ENCODE data around the gene TBC1D30.
"Not testable (repeated sequence)": the region's sequence is repeated elsewhere in the genome, so short reads cannot be mapped to it uniquely, and the experiment has no call there.

Gene TBC1D30

DNA sequence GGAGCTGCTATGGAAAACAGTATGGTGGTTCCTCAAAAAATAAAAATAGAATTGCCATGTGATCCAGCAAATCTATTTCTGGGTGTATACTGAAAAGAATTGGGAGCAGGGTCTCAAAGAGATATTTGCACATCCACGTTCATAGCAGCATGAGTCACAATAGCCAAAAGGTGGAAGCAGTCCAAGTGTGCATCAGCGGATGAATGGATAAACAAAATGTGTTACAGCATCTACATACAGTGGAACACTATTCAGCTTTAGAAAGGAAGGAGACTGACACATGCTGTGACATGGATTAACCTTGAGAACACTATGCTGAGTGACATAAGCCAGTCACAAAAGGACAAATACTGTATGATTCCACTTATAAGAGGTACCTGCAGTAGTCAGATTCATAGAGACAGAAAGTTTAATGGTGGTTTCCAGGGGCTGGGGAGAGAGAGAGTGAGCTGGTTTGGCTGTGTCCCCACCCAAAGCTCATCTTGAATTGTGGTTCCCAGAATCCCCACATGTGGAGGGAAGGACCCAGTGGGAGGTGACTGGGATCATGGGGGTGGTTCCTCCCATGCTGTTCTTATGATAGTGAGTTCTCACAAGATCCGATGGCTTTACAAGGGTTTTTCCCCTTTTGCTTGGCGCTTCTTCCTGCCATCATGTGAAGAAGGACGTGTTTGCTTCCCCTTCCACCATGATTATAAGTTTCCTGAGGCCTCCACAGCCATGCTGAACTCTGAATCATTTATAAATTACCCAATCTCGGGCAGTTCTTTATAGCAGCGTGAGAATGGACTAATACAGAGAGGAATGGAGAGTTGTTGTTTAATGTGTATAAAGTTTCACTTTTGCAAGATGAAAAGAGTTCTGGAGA is 17.6 kb upstream of the TBC1D30 start:
- no peak for DNase-seq (ENCODE audit: low spot score)

DNA sequence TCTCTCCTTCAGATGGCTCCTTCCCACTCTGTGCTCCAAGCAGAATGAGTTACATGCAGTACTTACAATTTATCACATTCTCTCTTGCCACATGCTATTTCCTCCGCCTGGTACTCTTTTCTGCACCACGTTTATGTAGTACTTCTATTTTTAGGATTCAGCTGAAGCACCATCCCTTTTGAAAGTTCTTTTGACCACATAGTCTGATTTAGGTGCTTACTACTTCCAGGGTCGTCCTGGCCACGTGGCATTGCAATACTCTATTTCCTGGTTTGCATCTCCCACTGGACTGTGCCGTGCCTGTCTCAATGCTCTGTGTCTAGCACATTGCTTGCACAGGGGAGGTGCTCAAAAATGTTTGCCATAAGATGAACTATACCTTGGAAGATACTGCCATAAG is 16.3 kb upstream of the TBC1D30 start:
- DNase-seq (ENCODE audit: low spot score) = no peak

DNA sequence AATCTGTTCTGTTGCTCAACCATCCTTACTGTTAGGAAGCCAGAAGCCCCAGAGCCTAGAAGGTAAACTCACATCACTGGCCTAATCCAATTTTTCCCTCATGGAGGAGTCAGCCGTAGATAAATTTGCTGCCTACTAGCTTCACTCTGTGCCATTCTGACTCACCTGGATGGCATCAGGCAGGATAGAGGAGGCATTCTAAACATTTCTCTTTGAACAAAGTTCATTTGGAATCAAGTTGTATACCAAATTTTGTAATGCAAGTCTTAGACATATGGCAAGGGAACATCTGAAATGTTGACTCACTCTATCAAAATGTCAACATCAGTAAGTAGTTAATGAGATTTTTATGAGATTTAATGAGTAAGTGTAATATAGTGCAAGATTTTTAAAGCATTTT is 13.6 kb upstream of the TBC1D30 start:
- no peak for DNase-seq (ENCODE audit: low spot score)

DNA sequence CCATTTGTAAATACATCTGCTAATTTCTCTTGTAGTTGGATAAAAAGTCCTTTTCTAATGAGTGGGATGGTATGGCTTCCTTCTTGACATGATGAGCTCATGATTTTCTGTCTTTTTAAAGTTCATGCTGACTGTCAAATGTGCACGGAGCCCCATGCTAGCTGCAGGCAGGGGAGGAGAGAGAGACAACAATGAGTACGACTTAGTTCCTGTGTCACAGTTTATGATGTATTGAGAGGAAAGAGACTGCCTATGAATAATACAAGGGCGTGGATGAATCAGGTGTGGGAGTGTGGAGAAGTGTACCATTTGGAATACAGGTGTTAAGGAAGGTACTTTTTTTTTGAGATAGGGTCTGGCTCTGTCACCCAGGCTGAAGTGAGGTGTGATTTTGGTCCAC is 10.7 kb upstream of the TBC1D30 start:
- no peak for DNase-seq (ENCODE audit: low spot score)

DNA sequence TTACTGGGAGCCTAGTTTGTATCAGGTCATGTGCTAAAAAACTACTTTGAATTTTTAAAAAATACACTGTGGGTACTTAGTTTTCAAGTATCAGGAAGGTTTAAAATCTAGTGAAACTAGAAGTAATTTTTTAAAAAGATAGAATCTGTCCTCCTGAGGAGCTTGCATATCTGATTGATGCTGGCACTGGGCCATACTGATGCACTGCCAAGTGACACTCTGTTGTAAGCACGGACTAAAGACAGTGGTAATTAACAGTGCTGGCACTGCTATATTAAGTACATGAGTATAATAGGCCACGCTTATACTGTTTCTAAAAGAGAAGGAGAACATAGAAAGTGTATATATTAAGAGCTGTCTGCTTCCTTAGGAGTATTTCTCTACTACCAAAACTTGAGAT is 10.0 kb upstream of the TBC1D30 start:
- no peak for DNase-seq (ENCODE audit: low spot score)

DNA sequence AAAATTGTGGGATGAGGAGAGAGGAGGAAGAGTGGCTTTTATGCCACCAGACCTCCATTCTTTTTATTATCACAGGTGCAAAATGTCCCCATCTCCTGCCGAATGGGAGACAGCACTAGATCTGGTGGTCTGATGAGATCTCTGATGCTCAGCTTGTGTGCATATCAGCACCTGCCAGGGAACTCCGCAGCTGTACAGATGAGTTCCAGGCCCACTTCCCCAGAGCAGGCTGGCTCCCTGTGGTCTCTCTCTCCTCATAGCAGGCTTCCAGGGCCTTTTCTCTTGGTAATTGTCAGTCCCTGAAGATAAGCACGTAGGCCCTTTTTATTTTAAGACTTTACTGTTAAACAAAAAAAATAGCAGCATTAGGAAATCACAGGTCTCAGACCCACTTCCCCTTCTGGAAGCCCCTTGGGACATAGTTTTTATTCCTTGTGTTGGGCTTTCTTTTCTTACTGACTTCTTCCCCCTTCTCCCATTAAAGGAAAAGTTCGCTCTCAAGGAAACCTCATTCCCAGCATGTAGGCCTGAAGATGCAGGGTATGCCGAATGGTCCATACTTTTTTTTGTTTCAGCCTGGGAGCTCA is 4.5 kb upstream of the TBC1D30 start:
- DNase-seq (ENCODE audit: low spot score) = no peak

DNA sequence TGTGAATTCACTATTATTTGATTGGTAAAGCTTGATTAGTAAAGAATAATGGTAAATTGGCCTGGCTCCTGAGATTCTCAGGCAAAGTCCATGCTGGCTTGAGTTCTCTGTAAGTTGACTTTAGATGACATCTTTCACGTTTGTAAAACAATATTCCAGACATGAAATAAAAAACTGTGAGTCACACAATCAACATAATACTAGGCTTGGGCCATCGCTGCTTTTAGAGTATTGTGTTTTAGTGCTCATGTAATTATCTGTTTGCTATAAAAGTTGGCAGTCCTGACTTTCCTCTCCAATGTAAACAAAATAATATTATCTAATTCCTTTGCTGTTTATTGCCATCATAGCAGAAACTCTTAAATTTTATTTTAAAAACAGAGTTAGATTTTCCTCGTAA is 3.9 kb upstream of the TBC1D30 start:
- no peak for DNase-seq (ENCODE audit: low spot score)

DNA sequence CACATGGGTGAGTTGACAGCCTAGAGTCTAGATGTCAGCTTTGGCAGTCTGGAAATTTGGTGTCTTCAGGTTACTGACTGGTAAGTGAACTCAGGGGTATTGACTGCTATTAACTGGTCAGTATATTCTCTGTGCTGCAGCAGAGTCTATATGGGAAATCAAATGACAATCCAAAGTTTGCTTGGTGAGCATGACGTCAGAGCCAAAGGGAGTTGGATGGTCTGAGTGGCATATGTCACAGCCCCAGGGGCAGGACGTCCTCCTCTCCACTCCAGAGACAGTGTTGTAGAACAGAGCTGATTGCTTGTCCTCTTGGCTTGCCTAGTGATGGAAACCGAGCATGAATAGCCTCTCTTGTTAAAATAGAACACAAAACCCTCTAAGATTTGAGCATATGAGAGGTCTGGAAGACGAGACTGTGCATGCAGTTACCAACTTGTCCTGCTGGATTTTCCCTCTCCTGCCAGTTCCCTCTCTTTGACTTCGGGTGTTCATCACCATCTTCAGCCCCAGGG is 3.3 kb upstream of the TBC1D30 start:
- DNase-seq (ENCODE audit: low spot score) = peak; percentile 72

DNA sequence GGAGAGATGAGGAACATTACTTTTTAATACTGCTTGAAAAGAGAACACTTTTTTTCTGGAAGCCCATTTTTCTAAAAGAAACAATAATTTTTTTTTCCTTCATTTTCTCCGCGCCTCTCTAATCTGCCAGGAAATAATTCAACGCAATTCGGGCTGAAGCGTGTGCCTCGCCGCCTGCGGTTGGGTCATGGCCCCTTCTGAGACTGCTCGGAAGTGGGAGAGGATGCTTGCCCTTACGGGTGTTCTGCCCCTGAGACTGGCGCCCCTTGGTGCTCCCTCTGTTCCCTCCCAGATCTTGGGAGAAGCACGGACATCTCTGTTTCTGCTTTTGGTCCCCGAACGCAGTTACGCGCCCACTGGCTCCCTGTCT is 332 bp upstream of the TBC1D30 start:
- no peak for DNase-seq (ENCODE audit: low spot score)

DNA sequence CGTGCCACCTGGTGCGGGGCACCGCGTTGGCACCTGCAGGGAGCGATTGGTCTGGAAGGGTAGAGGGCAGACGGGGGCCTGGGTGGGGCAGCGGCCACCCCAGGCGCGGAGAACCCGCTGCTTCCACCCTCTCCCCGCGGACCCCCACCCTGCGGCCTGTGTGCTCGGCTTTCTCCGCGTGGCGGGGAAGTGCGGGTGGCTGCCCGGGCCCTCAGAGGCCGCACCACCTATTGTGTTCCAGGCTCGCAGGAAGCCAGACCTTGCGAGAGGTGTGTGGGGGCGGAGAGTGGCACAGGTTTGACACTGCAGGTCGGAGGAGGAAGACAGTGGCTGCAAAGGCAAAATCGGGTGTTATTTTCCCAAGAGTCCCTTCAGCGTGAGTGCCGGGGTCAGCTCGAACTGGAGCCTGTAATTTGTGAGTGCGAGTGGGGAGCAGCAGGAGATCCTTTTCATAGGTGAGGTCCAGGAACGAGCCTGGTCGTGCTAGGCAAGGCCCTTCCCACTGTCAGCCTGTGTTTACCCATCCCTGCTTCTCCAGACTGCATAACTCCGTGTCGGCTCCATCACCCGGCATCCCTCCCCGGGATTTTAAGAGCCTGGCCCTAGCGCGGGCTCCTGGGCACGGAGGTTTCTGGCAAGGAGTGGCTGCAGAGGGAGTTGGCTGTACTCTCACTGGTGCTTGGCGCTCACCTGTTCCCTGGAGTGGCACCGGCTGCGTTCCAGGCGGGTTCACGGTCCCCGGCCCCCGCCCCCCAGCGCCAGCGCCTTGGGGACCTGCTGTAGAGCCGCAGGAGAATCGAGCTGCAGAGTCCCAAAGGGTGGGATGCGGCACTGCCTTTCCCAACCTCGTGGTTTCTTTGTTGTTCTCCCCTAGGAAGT is 935 bp downstream of the TBC1D30 start:
- no peak for DNase-seq (ENCODE audit: low spot score)

DNA sequence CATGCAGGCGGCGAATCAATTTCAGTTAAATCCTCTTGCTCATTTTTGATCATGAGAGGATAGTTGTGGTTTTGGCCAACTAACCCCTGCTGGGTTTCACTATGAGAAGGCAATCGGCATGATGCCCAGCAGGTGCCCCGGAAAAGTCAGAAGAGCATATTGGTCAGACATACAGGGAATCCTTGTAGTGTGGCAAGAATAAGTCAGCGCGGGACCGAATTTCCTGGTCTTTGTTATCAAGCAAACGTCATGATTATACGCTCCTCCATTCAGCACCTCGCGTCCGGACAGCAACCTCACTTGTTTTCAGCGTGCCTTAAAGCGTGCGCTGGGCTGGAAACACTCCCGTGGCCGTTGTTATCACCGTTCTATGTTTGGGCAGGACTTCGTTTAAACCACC is 1.8 kb downstream of the TBC1D30 start:
- DNase-seq (ENCODE audit: low spot score) = no peak

DNA sequence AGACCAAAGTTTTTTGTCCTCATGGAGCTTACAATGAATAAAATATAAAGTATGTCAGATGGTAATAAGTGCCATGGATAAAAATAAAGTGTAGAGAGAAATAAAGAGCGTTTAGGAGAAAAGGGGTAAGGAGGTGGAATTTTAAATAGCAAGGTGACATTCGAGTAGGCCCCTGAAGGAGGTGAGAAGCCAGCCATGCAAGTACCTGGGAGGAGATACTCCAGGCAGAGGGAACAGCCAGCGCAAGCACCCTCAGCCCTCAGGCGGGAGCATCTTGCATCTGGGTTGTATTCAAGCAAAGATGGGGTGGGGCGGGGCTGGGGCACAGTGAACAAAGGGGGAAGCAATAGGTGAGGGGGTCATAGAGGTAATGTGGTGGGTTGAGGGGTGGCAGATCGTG is 4.3 kb downstream of the TBC1D30 start:
- no peak for DNase-seq (ENCODE audit: low spot score)

DNA sequence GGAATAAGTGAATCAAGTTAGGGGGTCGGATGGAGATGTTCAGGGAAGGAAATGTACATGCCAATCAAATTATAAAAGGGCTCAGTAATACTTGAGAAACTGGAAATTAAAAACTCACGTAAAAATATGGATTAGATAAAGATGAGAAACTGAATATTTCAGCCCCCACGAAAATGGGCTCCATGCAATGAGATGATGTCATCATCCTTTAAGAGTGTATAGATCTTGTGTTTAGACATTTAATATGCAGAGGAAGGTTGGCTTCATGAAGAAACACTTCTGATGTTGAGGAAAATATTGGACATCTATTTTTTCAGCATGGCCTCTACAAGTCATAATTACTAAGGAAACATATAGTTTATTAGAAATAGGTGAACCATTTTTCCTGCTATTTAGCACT is 9.5 kb downstream of the TBC1D30 start:
- no peak for DNase-seq (ENCODE audit: low spot score)

DNA sequence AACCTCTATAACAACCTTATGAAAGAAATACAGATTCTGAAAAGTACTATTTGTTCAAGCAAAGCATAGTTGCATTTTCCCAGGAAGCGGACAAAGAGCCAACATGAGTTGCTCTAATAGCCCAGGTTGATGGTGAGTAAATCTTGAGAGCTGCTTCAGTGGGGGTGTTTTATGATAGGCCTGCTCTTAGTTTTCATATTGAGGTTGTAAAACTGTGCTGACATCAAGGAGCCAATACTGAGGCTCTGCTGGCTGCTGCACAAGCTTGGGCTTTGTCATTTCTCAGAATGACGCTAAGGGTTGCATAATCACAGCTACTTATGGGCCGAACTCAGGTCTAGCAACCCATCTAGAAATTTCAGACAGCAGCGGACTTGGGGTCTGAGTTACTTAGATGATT is 11.5 kb downstream of the TBC1D30 start:
- no peak for DNase-seq (ENCODE audit: low spot score)

DNA sequence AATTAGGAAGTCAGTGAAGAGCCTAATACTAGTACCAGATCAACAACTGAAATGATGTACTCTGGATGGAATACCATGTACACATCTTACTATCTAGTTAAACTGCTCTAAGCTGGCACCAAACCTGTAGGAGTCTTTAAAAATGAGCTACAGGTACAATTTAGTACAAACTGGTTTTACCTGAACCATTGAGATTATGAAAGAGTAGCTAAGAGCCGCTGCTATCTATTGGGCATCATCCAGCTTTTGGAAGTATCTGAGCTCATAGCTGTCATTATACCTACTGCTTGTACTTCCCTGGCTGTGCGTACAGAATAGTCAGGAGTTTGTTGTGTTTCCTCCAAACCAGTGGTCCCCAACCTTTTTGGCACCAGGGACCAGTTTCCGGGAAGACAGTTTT is 12.4 kb downstream of the TBC1D30 start:
- DNase-seq (ENCODE audit: low spot score) = no peak

DNA sequence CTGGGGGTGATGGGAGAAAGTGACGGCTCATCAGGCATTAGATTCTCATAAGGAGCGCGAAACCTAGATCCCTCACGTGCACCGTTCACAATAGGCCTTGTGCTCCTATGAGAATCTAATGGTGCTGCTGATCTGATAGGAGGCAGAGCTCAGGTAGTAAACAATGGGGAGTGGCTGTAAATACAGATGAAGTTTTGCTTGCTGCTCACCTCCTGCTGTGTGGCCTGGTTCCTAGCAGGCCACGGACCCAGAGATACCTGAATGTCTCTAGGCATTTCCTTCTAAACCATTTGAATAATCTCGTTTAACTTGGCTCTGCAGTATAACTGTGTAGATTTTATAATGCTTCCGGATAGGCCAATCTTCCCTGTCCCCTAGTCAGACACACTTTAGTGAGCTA is 13.0 kb downstream of the TBC1D30 start:
- DNase-seq (ENCODE audit: low spot score) = no peak

DNA sequence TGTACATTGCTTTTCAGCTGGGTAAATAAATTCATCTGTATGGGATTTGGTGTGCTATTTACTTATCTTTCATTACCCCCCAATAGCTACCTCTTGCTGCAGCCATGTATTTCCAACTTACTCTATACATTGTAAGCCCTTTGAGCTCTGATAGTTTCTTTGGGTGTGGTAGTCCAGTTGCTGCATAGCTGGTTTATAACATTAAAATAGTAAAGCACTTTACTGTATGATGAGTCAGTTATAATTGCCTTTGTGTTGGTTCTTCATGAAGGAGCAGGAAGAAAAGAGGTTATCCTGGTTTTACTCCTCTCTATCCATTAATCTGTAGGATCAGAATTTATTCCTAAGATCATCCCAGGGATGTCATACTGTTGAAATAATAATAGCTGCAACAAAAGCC is 15.7 kb downstream of the TBC1D30 start:
- no peak for DNase-seq (ENCODE audit: low spot score)

DNA sequence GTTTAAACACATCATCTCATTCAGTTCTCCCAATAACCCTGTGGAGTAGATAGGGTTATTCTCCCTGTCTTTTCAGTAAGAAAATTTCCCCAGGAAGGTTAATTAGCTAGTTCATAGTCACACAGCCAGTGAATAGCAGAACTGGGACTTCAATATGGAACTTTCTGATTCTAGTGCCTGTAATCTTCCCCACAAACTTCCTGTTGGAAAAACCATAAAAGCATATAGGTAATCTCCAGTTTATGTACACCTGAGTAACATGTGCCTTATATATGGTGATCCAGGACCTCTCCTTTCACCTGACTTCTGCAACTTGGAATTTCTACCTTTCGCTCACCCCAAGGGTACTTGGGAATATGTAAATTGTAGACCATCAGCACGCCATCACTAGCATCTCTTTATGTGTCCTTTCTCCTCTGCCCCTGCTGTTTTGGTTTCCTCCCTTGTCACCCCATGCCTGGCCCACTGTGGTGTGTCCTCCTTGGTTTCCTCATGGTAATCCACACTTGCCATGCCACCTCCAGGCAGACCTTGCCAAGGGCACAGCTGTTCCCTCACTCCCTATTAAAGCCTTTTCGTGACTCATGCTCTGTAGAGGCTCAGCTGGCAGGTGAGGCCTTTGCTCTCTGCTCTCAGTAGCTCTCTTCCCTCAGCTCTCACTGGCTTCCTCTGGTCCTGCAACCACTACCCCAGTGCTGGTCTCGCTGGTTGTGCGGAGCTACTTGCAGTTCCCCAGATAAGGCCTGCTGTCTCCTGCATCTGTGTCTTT is 16.7 kb downstream of the TBC1D30 start:
- no peak for DNase-seq (ENCODE audit: low spot score)

DNA sequence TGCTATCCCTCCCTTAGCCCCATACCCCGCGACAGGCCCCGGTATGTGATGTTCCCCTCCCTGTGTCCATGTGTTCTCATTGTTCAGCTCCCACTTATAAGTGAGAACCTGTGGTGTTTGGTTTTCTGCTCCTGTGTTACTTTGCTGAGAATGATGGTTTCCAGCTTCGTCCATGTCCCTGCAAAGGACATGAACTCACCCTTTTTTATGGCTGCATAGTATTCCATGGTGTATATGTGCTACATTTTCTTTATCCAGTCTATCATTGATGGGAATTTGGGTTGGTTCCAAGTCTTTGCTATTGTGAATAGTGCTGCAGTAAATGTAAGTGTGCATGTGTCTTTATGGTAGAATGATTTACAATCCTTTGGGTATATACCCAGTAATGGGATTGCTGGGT is 24.0 kb downstream of the TBC1D30 start:
- DNase-seq (ENCODE audit: low spot score) = not testable (repeated sequence)

DNA sequence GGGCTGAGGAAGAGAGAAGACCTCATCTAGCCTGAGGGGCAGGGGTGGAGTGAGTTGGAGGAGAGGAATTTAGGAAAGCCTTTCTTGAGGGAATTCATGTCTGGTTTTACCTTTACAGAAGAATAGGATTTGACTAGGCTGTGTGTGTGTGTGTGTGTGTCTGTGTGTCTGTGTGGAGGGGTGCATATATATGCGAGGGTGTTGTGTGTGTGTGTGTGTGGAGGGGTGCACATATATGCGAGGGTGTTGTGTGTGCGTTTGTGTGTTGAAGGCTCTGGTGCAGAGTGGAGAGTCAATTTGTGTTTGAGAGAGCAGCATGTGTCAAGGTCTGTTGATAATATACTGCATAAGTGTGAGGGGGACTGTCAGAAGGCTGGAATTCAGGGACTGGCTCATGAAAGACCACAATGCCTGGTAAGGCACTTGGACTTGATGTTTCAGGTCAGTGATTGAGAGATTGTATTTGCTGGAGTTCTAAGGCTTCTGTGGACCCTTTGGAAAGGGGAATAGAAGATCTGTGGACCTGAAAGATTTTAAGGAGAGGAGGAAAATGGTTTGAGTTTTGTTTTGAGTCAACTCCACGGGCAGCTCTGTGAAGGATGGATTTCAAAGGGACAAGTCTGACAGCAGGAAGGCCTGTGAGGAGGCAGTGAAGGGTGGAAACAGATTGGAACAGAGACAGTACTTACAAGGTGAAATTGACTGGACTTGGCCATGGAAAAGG is 34.6 kb downstream of the TBC1D30 start:
- DNase-seq (ENCODE audit: low spot score) = no peak

DNA sequence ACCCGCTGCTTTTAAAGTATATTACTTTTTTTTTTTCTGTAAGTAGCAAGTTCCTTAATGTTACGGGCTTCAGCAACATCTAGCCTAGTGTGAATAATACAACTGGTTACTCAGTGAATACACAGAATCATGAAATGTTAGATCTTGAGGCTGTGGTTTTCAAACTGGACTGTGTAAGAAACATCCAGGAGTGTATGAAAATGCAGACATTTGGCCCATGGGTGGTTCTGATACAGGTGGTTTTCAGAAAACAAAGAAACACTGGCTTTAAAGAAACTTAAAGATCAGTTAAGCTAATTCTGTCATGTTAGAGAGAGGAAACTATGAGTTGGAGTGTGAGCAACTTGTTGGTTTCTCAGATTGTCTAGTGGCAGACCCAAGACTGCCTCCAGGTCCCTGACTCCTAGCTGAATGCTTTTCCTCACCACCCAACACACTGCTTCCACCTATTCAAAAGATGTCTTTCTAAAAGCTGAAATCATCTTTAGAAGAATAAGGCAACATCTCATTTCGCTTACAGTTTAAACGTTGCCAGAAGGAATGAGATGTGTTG is 36.1 kb downstream of the TBC1D30 start:
- no peak for DNase-seq (ENCODE audit: low spot score)
